ENCODE measurements around the gene DPM3. TPM values are rescaled to one million over a fixed set of nuclear protein-coding genes. Genes with fewer than 3 reads are reported as not detected.
A peak's percentile ranks its signal among the peaks of the same experiment; 100 is the strongest.

Gene DPM3
- total and polyA plus RNA-seq, 2 experiments from 2014 or later: 13.6 to 71.4 TPM

- Histone ChIP-seq H3K4me1 (ENCODE audit: insufficient read depth) (peaks cover 53% of the 10 kb centered on the region), H3K9me2 (ENCODE audit: insufficient read depth) (no peaks in the 10 kb centered on the region), H4K20me1 (replicated peaks; ENCODE audit: insufficient read depth) (no peaks in the 10 kb centered on the region), H3K27me3 (ENCODE audit: insufficient read depth) (peaks cover 85% of the 10 kb centered on the region), H3F3A (replicated peaks; ENCODE audit: low read depth) (peaks cover 13% of the 10 kb centered on the region), H3K4me2 (peak within 1 kb of the TSS; percentile 95), H3K36me3 (ENCODE audit: insufficient read depth) (no peaks in the 10 kb centered on the region), H3K27ac (ENCODE audit: low read depth) (no peak within 1 kb of the TSS), H2AFZ (peak within 1 kb of the TSS; percentile 94), H3K4me3 (peak within 1 kb of the TSS; percentile 72), H3K79me2 (replicated peaks; ENCODE audit: insufficient read depth) (no peaks in the 10 kb centered on the region)
- peak; percentile 80 for DNase-seq (ENCODE audit: low spot score)
- peaks cover 61% of the 10 kb centered on the region for H3K4me1 Mint-ChIP-seq
- no peak for TF ChIP-seq ZNF462 (CRISPR knock-in tag; IDR thresholded peaks at IDR 0.05)
- TF ChIP-seq EZH2 (IDR thresholded peaks at IDR 0.05; ENCODE audit: low read depth, unreplicated experiment): peak; percentile 78
- no peak for TF ChIP-seq ZNF114 (CRISPR knock-in tag; IDR thresholded peaks at IDR 0.05)
- TF ChIP-seq CREB1 (CRISPR knock-in tag; IDR thresholded peaks at IDR 0.05; ENCODE audit: low read depth): no peak
- TF ChIP-seq CTCF (conservative IDR thresholded peaks at IDR 0.05; ENCODE audit: low read depth in 2 of 2): no peak
- no peak for TF ChIP-seq JUNB (IDR thresholded peaks at IDR 0.05; ENCODE audit: unreplicated experiment)
- ATAC-seq: peak; percentile 37
- peaks cover 8% of the 10 kb centered on the region; the same call in 2 of the 3 replicates for H3K36me3 Mint-ChIP-seq (ENCODE audit: low read depth)
- no peaks in the 10 kb centered on the region for H3K9me3 Mint-ChIP-seq
- peaks cover 73% of the 10 kb centered on the region for H3K27me3 Mint-ChIP-seq (ENCODE audit: insufficient read depth, low read depth, poor library complexity)
- H3K4me3 Mint-ChIP-seq: peak within 1 kb of the TSS; percentile 80
- H3K27ac Mint-ChIP-seq: no peak within 1 kb of the TSS
Observed at GRCh38 chr1:155127105-155127966, 13.0 kb downstream of the DPM3 start, which contains the start of gene EFNA1. EFNA1 (plus strand) TSS chr1:155127876; CDS start chr1:155127978, 102 bp downstream.
